HTR-8/SVneo (cell line): ENCODE measurements around the gene MRPL55.
A peak's percentile ranks its signal among the peaks of the same experiment; 100 is the strongest.

Experiments used
- DNase-seq: peaks from one replicate; pipeline ENCODE4 v3.0.0; 2011; ENCODE audit warnings: low spot score, mixed read lengths; ENCODE audit not compliant: insufficient read length
- FAIRE-seq: peaks from 2 replicates; lab custom pipeline; 2011; peaks lifted over from hg19 to GRCh38; lab: Jason Lieb, UNC

Gene MRPL55

DNA sequence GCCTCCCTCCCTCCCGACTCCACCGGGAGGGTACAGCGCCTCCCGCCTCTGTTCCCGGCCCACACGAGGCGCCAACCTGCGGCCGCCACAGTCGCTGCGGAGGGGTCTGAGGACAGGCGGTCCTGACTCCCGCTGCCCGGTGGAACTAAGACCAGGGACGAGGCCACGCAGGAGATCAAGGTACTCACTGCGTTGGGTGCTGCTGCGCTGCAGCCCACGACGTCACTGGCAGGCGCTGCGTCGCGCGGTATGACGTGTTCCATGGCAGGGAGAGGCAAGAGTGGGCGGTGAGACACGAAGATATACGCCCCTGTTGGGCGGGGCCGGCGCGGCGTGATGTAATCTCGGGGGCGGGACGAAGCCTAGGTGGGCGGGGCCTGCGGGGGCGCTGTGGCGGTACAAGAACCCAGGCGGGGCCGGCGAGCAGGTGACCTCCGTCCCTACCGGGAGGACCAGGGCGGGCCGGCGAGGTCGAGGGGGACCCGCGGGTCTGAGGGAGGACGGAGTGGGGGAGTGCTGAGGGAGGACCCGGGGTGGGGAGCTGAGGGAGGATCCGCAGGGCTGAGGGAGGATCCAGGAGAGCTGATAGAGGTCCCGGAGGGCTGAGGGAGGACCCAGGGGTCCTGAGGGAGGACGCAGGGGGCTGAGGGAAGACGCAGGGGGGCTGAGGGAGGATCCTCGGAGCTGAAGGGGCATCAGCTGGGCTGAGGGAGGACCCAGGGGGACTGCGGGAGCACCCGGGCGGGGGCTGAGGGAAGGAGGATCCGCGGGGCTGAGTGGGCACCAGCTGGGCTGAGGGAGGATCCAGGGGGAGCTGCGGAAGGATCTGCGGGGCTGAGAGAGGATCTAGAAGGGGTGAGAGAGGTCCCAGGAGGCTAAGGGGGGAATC, at the start of gene MRPL55:
Gene MRPL55 (minus strand): TSS at position 227 of the 889 bp plus-strand sequence. CDS start 1,039 bp downstream, outside the sequence.
- FAIRE-seq, result peak; percentile 99
- peak; percentile 95 for DNase-seq

GRCh38 chr1:228158151-228159007, 49.3 kb upstream of the MRPL55 start:
- FAIRE-seq (no peak), DNase-seq (no peak)

- no peak for DNase-seq
- no peak for FAIRE-seq
Measured at GRCh38 chr1:228157729-228158126, 48.6 kb upstream of the MRPL55 start.

DNA sequence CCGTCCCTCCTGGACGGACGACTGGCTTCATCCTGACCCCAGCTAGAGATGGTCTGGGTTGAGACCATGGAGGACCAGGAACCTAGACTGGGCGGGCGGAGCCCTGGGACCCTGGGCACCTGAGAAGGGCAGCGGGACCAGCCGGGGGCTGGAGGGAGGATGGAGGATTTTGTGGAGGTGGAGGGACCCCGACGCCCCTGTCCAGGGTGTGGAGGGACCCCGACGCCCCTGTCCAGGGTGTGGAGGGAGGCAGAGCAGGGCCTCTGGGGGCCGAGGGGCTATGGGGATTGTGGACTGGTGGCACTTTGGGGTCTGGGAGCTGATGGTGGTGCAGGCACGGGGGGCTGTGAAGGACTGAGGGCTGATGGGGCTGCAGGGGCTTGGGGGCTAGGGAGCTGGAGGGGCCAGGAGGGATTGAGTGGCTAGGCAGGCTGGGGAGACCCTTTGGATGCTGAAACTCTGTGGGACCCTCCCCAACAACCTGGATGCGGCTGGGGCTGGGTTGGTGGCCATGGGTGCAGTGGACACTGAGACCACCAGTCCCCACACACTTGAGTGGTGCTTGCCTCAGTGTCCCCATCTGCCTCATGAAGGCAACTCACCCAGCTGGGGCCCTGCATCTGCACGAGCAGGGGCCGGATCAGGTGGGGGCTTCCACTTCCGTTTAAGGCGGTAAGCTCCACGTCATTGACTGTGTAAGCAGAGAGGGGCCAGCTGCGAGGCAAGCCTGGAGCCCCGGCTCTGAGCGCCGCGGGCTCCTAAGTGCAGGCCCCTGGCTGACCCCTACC, 48.0 kb upstream of the MRPL55 start:
- DNase-seq (no peak), FAIRE-seq (no peak)

- no peak for FAIRE-seq
- no peak for DNase-seq
Measured at GRCh38 chr1:228156515-228156881, 47.4 kb upstream of the MRPL55 start.

- DNase-seq (no peak), FAIRE-seq (peak; percentile 86)
Measured at GRCh38 chr1:228155596-228156514, 46.8 kb upstream of the MRPL55 start.

GRCh38 chr1:228154670-228155571, 45.8 kb upstream of the MRPL55 start:
- no peak for FAIRE-seq

GRCh38 chr1:228154021-228154669, 45.0 kb upstream of the MRPL55 start:
- FAIRE-seq, result no peak
- no peak for DNase-seq

More at GRCh38 chr1:228154670-228155571, 45.8 kb upstream of the MRPL55 start:
- DNase-seq, result no peak

GRCh38 chr1:228152918-228153258, 43.8 kb upstream of the MRPL55 start:
- FAIRE-seq (no peak), DNase-seq (no peak)

GRCh38 chr1:228152097-228152917, 43.2 kb upstream of the MRPL55 start:
- DNase-seq (no peak), FAIRE-seq (no peak)

- FAIRE-seq (no peak), DNase-seq (no peak)
Measured at GRCh38 chr1:228151180-228151925, 42.3 kb upstream of the MRPL55 start.

- DNase-seq (no peak), FAIRE-seq (no peak)
Measured at GRCh38 chr1:228150461-228151179, 41.5 kb upstream of the MRPL55 start.

- FAIRE-seq (no peak), DNase-seq (no peak)
Measured at GRCh38 chr1:228150120-228150460, 41.0 kb upstream of the MRPL55 start.

DNA sequence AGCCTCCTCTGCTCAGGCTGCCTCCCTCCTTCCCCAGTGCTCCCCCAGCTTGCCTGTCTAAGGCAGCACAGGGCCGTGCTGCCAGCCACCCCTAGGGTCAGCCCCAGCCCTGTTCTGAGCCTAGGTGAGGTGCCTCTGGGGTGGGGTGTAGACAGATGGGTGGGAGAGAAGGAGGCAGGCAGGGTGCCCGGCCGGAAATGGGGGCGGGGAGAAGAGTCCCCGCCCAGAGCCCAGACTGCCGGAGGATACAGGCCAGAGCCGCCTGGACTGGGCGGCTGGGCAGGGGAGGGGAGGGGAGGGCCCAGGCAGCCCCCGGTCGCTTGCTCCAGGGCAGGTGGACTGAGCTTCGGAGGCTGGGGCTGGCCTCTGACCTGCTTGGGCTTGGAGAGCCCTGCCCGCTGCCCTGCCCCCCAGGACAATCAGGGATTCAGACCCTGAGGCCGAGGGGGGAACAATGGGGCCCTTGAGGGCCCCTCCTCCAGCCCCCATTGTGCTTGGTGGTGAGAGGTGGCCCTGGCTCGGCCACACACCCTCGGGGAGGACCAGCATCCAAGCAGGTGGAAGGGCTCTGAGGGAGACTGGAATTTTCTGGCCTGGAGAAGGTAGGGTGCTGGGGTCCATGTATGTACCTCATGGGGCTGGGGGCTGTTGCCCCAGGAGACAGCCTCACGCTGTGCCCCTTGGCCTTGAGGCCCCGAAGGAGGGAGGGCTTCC, 40.5 kb upstream of the MRPL55 start, which contains the start of gene GJC2:
Gene GJC2 (plus strand): TSS at position 525 of the 714 bp plus-strand sequence. CDS start 7,829 bp downstream, outside the sequence.
- no peak for FAIRE-seq

DNA sequence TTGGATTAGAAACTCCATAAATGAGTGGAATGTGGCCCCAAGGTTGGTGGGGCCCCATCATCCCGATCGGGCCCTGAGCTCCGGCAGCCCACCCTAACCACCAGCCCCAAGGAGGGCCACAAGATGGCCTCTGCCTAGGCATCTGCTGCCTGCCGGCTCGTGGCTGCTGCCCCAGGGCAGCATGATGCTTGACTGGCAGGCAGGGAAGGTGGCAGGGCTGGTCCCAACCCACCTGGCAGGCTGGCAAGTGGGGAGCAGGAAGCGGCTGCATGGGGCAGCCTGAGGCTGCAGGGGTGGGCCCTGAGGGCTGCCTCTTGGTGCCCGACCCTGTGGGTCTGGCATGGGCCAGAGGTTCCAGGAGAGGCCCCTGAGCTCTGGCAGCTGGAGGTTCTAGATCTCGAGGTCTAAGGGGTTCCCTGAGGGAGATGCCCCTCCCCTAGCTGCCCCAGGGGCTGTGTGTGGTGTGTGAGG, 39.9 kb upstream of the MRPL55 start:
- DNase-seq (no peak), FAIRE-seq (no peak)

More for the DNA sequence above, 40.5 kb upstream of the MRPL55 start, which contains the start of gene GJC2:
- no peak for DNase-seq
